ENCODE data around the gene CRKL. TPM values are rescaled to one million over a fixed set of nuclear protein-coding genes. Genes with fewer than 3 reads are reported as not detected.
A peak's percentile ranks its signal among the peaks of the same experiment; 100 is the strongest.
"Not testable (repeated sequence)": the region's sequence is repeated elsewhere in the genome, so short reads cannot be mapped to it uniquely, and the experiment has no call there.

CRKL gene
- polyA plus RNA-seq, 1 of the 3 experiments (the other 2 are of a cell fraction), result 9.6 TPM

DNA sequence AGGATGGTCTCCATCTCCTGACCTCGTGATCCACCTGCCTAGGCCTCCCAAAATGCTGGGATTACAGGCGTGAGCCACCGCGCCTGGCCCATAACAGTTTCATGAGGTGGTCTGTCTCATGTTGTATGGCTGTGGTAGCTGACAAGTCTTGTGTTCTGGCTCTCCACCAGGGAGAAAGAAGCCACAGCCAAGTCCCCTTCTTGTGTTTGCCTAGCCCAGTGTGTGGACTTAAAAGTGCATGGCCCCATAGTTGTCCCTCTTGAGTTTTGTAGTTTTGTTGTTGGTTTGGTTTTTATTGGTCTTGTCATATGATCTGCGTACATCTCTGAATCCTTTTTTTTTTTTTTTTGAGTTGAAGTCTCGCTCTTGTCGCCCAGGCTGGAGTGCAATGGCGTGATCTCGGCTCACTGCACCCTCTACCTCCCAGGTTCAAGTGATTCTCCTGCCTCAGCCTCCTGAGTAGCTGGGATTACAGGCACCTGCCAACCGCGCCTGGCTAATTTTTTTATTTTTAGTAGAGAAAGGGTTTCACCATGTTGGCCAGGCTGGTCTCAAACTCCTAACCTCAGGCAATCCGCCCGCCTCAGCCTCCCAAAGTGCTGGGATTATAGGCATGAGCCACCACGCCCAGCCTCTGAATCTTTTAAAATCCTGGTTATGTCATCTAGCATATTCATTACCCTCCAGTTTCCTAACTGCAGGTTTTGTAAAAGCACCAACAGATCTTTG, 22.4 kb downstream of the CRKL start:
- DNase-seq; H3K4me3 ChIP-seq (ENCODE audit: low read depth in 2 of 2, low read length in 1 of 2); H3K4me2 ChIP-seq; POLR2A ChIA-PET; H3K9me2 ChIP-seq; H3K9ac ChIP-seq; H3K27me3 ChIP-seq (ENCODE audit: insufficient read depth); H2AFZ ChIP-seq (ENCODE audit: low read depth); H3K9me3 ChIP-seq; H3F3A ChIP-seq (replicated peaks; ENCODE audit: insufficient read depth); H3K27ac ChIP-seq (ENCODE audit: low read depth in 2 of 2, low read length in 1 of 2): not testable (repeated sequence)
- Histone ChIP-seq H4K20me1 (ENCODE audit: insufficient read depth) (peaks cover 98% of the 10 kb centered on the region), H3K4me1 (ENCODE audit: control insufficient read depth in 1 of 2, insufficient read depth in 2 of 2, low read depth in 1 of 2, low read length in 1 of 2) (peaks cover 5 to 13% of the 10 kb centered on the region in 2 experiments; a peak in 2 of 4 replicates), H3K36me3 (replicated peaks in 1 of 2; ENCODE audit: control insufficient read depth in 1 of 2, insufficient read depth in 2 of 2, low read length in 1 of 2) (peaks cover 0 to 16% of the 10 kb centered on the region in 2 experiments), H3K79me2 (ENCODE audit: insufficient read depth) (peaks cover 98% of the 10 kb centered on the region)
- CTCF ChIA-PET, result interaction anchor here (1.0 to 1.2 kb wide), 2 partner anchors 25 to 54 kb away, joined by 3 to 4 read pairs; no protein-coding TSS in a partner anchor
- 95% methylated on average over 14 of the region's 14 CpGs for WGBS (ENCODE audit: low lambda C conversion rate)

DNA sequence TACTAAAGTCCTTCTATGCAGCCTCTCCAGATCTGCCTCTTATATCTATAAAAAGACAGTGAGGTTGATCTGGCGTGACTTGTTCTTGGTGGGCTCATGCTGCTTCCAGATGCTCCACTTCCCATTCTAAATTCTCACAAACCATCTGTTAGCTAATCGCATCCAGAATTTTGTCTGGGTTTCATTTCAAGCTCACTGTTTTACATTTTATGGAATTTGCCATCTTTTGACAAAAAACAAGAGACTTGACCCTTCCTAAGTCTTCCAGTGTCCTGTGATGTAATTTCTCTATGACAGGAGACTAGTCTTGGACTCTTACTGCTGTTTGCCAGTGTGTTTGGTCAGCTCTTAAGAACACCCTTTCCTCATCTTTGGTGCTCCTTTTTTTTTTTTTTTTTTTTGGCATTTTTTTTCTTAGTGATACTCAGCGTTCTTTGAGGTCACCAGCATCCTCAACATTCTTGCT, 23.0 kb downstream of the CRKL start:
- H3K27me3 ChIP-seq (ENCODE audit: insufficient read depth), result no peaks in the 10 kb centered on the region
- POLR2A ChIA-PET, result no interaction called here
- peaks cover 5 to 13% of the 10 kb centered on the region in 2 experiments; a peak in 2 of 4 replicates for H3K4me1 ChIP-seq (ENCODE audit: control insufficient read depth in 1 of 2, insufficient read depth in 2 of 2, low read depth in 1 of 2, low read length in 1 of 2)
- H3F3A ChIP-seq (replicated peaks; ENCODE audit: insufficient read depth), result peaks cover 9% of the 10 kb centered on the region
- H2AFZ ChIP-seq (ENCODE audit: low read depth), result no peak overlapping the region
- H3K9me2 ChIP-seq, result no peaks in the 10 kb centered on the region
- H3K27ac ChIP-seq (ENCODE audit: low read depth in 2 of 2, low read length in 1 of 2), result peak overlapping the region in 1 of 2 experiments; percentile 6; a peak in 1 of 4 replicates
- peaks cover 0 to 16% of the 10 kb centered on the region in 2 experiments for H3K36me3 ChIP-seq (replicated peaks in 1 of 2; ENCODE audit: control insufficient read depth in 1 of 2, insufficient read depth in 2 of 2, low read length in 1 of 2)
- no peak overlapping the region for H3K4me2 ChIP-seq
- no peaks in the 10 kb centered on the region for H3K9me3 ChIP-seq
- peaks cover 98% of the 10 kb centered on the region for H4K20me1 ChIP-seq (ENCODE audit: insufficient read depth)
- H3K79me2 ChIP-seq (ENCODE audit: insufficient read depth), result peaks cover 98% of the 10 kb centered on the region
- no peak for DNase-seq
- 60% methylated on average over 3 of the region's 3 CpGs for WGBS (ENCODE audit: low lambda C conversion rate)
- CTCF ChIA-PET, result interaction anchor here (1.0 kb wide), 1 partner anchor 25 kb away, joined by 3 read pairs; no protein-coding TSS in a partner anchor
- TF ChIP-seq TCF12 (IDR thresholded peaks at IDR 0.05), result peak; percentile 34; the same call in 1 of the 2 replicates
- TF ChIP-seq TAF1 (IDR thresholded peaks at IDR 0.05; ENCODE audit: borderline replicate concordance, low read depth, low read length), result no peak
- TF ChIP-seq MXI1 (IDR thresholded peaks at IDR 0.05; ENCODE audit: low read depth, low read length), result 0 out of 2 replicates have a peak, but pooled peaks have one; percentile 4
- TF ChIP-seq CHD2 (IDR thresholded peaks at IDR 0.05; ENCODE audit: low read length, partially characterized antibody), result no peak
- TF ChIP-seq ELF1 (IDR thresholded peaks at IDR 0.05), result no peak
- H3K9ac ChIP-seq, result no peak overlapping the region
- H3K4me3 ChIP-seq (ENCODE audit: low read depth in 2 of 2, low read length in 1 of 2), result no peak overlapping the region

DNA sequence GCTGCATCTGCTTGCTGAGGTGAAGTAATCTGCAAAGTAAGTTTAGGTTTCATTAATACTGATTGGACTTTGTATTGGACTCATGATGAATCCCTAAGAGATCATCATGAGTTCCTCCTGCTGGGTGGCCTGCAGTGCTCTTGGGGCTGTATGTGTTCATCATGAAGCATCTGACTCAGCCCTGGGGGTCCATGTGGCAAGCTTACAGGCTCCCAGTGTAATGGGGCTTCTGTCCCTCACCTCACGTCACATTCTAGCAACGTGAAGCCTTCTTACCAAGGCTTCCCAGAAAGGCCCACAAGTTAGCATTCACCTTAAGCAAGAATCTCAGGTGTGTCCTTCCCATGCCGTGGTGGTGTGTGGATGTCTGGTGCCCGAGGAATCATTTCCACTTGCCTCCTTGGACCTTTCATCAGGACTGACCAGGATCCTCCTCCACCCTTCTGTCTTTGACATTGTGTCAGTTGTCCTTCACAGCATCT, 23.7 kb downstream of the CRKL start:
- Histone ChIP-seq H3K4me3 (ENCODE audit: low read depth in 2 of 2, low read length in 1 of 2) (no peak overlapping the region), H3K9me2 (no peaks in the 10 kb centered on the region), H3K36me3 (replicated peaks in 1 of 2; ENCODE audit: control insufficient read depth in 1 of 2, insufficient read depth in 2 of 2, low read length in 1 of 2) (peaks cover 0 to 16% of the 10 kb centered on the region in 2 experiments), H3F3A (replicated peaks; ENCODE audit: insufficient read depth) (peaks cover 13% of the 10 kb centered on the region), H3K4me1 (ENCODE audit: control insufficient read depth in 1 of 2, insufficient read depth in 2 of 2, low read depth in 1 of 2, low read length in 1 of 2) (peaks cover 11 to 16% of the 10 kb centered on the region in 2 experiments; a peak in 2 of 4 replicates), H2AFZ (ENCODE audit: low read depth) (no peak overlapping the region), H3K9ac (no peak overlapping the region), H3K27ac (ENCODE audit: low read depth in 2 of 2, low read length in 1 of 2) (no peak overlapping the region), H3K27me3 (ENCODE audit: insufficient read depth) (no peaks in the 10 kb centered on the region), H3K9me3 (no peaks in the 10 kb centered on the region), H4K20me1 (ENCODE audit: insufficient read depth) (peaks cover 98% of the 10 kb centered on the region), H3K79me2 (ENCODE audit: insufficient read depth) (peaks cover 98% of the 10 kb centered on the region), H3K4me2 (no peak overlapping the region)
- WGBS (ENCODE audit: low lambda C conversion rate), result 94% methylated on average over 4 of the region's 4 CpGs
- no peak for DNase-seq
- ChIA-PET POLR2A (no interaction called here), CTCF (interaction anchor here (1.4 kb wide), 1 partner anchor 55 kb away, joined by 3 read pairs; no protein-coding TSS in a partner anchor)
- TF ChIP-seq SMC3 (IDR thresholded peaks at IDR 0.05; ENCODE audit: low read depth, low read length) (no peak), EZH2phosphoT487 (IDR thresholded peaks at IDR 0.05; ENCODE audit: borderline replicate concordance, low read depth) (no peak), RCOR1 (IDR thresholded peaks at IDR 0.05; ENCODE audit: low read length) (no peak), RFX5 (IDR thresholded peaks at IDR 0.05; ENCODE audit: low read length) (no peak), EP300 (IDR thresholded peaks at IDR 0.05; ENCODE audit: borderline replicate concordance in 1 of 2, low read depth in 1 of 2, low read length in 1 of 2) (no peak), TCF12 (IDR thresholded peaks at IDR 0.05) (no peak), CHD2 (IDR thresholded peaks at IDR 0.05; ENCODE audit: low read length, partially characterized antibody) (no peak), RXRA (IDR thresholded peaks at IDR 0.05; ENCODE audit: borderline replicate concordance, low read depth) (no peak), MEF2A (IDR thresholded peaks at IDR 0.05; ENCODE audit: borderline replicate concordance, low read depth) (no peak)
- TF ChIP-seq, protein P1, sequence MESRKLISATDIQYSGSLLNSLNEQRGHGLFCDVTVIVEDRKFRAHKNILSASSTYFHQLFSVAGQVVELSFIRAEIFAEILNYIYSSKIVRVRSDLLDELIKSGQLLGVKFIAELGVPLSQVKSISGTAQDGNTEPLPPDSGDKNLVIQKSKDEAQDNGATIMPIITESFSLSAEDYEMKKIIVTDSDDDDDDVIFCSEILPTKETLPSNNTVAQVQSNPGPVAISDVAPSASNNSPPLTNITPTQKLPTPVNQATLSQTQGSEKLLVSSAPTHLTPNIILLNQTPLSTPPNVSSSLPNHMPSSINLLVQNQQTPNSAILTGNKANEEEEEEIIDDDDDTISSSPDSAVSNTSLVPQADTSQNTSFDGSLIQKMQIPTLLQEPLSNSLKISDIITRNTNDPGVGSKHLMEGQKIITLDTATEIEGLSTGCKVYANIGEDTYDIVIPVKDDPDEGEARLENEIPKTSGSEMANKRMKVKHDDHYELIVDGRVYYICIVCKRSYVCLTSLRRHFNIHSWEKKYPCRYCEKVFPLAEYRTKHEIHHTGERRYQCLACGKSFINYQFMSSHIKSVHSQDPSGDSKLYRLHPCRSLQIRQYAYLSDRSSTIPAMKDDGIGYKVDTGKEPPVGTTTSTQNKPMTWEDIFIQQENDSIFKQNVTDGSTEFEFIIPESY (IDR thresholded peaks at IDR 0.05; ENCODE audit: borderline replicate concordance, low read depth), result no peak
- TF ChIP-seq, protein P2, sequence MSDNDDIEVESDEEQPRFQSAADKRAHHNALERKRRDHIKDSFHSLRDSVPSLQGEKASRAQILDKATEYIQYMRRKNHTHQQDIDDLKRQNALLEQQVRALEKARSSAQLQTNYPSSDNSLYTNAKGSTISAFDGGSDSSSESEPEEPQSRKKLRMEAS (IDR thresholded peaks at IDR 0.05; ENCODE audit: low read depth), result no peak
- TF ChIP-seq, protein P3, sequence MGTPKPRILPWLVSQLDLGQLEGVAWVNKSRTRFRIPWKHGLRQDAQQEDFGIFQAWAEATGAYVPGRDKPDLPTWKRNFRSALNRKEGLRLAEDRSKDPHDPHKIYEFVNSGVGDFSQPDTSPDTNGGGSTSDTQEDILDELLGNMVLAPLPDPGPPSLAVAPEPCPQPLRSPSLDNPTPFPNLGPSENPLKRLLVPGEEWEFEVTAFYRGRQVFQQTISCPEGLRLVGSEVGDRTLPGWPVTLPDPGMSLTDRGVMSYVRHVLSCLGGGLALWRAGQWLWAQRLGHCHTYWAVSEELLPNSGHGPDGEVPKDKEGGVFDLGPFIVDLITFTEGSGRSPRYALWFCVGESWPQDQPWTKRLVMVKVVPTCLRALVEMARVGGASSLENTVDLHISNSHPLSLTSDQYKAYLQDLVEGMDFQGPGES (IDR thresholded peaks at IDR 0.05; ENCODE audit: low read depth, low read length), result no peak
